Measurements from ENCODE around the gene EDN3.
"Not testable (repeated sequence)": the region's sequence is repeated elsewhere in the genome, so short reads cannot be mapped to it uniquely, and the experiment has no call there.

The EDN3 gene

DNA sequence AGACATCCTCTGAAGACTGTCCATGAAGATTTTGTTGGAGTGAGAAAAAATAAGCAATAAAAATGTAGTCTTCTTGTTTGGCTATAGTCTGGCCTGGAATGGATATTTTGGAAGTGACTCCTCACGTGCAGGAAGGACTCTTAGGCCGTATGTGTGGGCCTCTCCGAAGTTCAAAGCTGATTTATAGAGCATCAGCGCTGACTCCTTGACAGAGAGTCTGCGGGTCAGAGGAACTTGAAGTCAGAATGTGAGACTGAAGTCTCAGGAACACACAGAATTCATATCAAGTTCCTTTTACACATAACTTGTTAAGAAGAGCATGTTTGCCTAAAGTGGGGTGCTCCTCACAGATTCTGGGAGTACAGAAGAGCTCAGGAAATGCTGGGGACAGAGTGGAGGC is 36.1 kb downstream of the EDN3 start:
- no peak for DNase-seq (ENCODE audit: low read depth)

DNA sequence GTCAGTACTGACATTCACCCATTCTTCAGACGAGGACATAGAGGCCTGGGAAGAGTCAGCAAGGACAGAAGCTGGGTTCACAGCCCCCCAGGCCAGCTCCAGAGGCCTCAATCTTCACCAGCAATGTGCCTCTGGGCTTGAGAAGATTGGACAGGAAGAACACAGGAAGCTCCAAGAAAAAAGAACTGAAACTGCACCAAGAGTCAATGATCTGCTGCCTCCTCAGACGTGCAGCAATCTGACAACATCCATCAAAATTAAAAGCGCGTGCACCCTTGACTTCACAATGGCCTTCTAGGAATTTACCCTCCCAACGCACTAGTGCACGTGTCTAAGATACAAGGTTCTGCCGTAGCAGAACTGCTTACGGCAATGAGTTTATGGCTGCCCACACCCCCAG is 38.0 kb downstream of the EDN3 start:
- not testable (repeated sequence) for DNase-seq (ENCODE audit: low read depth)

DNA sequence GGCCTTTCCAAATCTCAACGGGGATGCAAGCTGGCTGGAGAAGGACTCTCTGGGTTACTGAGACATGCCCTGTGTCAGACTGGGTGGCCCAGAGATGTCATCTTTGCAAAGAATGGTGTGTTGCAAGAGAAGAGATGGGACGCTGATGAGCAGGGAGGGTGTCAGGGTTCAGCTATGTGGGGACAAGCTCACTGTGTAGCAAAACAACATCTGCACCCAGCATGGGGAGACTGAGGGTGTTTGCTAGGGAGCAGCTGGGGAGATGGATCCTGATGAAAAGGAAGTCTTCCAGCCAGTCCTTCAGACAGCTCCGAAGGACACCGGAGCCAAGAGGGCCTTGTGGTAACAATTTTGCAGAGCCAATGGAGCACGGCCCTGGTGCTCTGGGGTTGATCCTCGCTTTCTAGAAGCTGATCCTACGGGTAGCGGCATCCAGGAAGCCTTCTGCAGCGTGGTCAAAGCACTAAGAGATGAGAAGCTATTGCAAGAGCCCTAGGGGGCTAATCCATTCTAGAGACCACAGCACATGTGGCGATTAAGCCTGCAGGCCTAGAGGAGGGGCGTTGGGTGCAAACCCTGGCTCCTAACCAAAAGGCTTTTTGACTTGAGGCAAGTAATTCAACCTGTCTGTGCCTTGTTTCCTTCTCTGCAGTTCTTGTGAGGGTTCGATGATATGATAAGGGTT is 39.9 kb downstream of the EDN3 start:
- DNase-seq (ENCODE audit: low read depth) = no peak

DNA sequence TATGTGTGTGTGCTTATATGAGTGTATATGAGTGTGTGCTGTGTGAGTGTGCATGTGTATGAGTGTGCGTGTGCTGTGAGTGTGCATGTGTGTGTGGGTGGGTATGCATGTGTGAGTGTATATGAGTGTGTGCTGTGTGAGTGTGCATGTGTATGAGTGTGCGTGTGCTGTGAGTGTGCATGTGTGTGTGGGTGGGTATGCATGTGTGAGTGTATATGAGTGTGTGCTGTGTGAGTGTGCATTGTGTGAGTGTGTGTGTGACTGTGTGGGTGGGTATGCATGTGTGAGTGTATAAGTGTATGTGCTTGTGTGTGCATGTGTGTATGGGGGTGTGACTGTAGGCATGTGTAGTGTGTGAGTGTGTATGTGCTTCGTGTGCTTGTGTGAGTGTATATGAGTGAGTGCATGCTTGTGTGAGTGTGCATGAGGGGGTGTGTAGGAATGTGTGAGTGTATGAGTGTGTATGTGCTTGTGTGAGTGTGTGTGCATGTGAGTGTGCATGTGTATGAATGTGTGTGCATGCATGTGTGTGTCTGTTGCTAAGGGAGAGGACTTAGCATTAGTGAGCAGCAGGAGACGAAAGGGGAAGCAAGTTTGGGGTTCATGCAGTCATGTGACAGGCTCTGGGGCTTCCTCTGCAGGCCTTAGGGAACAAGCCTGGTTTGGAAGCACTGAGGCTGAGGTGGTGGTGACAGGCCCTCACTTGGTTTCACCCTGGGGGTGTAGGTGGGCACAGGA is 41.0 kb downstream of the EDN3 start:
- DNase-seq (ENCODE audit: low read depth) = not testable (repeated sequence)

DNA sequence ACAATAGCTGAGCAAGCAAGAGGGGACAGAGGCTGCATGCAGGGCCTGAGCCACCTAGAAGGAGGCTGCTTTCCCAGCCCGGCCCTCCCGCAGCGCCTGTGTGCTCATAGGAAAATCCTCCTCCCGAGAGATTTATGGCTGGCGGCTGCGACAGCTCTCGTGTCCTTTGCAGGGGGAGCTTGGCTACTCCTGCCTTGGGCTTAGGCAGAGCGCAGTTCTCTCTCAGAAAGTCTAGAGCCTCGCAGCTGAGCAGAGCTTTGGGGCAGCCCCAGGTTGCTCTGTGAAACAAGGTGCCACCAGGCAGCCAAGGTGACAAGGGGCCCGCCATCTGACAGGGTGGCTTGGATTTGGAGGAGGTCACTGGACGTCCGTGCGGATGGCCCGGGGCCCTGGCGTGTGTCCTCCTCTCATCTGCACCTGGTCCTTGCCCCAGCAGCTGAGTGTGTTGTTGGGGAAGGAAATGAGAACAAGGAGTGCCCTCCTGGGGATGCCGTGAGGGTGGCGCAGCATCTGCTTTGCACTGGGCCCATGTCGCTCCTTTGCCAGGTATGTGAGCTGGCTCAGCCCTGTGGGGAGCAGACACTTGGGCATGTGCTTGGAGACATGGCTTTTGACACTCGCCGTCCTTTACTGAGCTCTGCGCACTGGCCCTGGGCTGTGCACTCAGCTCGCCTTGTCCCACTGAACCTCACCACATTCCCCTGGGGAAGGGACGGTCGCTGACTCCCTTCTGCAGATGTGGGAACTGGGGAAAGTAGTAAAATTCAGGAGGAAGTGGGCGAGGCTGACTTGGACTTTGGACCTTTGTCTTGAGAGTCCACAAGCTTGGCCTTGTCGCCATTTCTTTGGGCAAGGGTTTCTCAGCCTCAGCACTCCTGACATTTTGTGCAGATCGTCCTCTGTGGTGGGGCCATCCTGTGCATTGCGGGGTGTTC is 41.9 kb downstream of the EDN3 start:
- no peak for DNase-seq (ENCODE audit: low read depth)

DNA sequence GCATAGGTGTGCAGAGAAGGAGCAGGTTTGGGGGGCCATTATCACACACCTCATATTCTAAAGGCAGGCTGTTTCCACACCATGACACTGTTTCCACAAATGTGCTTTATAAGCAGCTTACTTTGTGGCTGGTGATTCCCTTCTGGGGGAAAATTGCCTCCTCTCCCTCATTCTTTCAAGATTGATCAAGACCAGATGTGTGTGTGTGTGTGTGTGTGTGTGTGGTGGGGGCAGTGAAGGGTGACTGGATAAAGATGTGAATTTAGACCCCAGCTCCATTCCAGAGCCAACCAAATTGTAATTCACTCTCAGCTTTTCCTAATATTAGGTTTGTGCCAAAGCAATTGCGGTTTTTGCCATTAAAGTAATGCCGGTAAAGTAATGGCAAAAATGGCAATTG is 45.6 kb downstream of the EDN3 start:
- no peak for DNase-seq (ENCODE audit: low read depth)

DNA sequence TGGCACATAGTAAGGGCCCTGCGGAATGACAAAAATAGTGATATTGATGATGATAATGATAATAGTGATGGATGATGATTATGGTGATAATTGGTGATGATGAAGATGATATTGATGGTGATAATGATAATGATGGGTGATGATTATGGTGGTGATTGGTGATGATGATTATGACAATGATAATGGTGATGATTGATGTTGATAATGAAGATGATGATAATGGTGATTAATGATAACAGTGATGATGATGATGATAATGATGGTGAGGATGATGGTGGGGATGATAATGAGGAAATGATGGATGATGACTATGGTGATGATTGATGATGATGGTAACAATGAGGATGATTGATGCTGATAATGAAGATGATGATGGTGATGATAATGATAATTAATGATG is 48.9 kb downstream of the EDN3 start:
- no peak for DNase-seq (ENCODE audit: low read depth)

DNA sequence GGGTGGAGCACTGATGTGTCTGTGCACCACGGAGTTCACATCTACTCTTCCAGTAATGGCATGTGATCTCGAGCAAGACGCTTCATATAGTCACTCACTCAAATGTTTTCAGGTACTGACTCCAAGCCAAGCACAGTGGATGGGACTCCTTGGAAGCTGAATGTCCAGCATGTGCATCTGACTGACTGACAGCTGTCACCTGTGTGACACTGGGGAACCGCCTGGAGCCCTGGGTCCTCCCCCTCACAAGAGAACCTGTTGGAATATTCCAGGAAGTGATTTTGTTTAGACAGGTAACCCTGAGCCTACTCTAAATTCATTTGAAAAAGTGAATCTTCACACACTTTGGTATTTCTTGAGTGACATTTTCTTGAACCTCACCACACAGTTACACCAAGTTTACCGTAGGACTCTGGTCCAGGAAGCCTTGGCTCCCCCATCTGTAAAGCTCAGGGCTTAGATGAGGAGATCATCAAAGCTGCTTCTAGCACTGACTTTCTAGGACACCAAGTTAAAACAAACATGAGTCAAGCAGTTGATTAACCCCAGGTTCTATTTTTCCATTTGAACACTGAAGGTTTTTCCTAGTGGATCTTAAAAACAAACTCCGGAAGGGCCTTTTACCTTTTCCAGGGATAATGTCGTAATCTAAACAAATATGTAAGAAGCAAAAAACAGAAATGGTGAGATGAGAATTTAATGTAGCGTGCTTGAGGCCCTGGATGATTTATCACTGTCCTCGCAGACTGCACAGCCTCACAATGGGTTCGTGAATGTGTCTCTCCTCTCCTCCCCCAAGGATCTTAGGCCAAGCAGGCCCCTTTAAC is 50.1 kb downstream of the EDN3 start:
- no peak for DNase-seq (ENCODE audit: low read depth)

DNA sequence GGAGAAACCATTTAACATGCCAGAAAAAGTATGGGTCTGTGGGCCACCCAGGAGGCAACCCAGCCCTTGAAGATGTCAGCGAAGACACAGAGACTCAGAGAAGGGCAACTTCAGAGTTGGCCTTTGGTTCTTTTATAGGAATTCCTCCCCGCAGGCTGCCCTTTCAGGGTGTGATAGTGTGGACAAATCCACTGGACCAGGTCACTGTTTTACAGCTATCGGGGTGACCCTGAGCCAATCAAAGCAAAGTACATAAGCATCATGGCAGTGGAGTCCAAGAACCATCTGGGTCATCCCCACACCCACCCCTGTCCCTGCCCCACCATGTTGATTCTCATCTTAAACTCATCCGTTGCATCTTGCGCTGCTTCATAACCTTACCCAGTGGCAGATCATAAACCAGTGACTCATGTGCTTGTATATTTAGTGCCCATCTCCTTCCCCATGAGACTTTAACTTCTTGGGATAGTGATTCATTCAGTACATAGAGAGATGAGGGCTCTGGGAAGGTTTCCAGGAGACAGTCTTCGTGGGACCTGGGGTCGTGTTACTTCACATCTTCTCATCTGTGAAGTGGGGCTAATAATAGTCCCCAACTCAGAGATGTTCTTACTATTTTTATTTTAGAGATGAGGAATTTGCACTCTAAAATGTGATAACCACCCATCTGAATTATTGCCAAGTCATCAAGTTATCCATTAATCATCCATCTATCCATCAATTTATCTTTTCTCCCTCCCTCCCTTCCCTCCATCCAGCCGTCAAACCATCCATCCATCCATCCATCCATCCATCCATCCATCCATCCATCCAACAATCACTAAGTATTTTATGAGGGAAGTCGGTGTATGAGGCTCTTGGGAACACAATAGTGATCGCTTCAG is 51.0 kb downstream of the EDN3 start:
- peak; percentile 4 for DNase-seq (ENCODE audit: low read depth)

DNA sequence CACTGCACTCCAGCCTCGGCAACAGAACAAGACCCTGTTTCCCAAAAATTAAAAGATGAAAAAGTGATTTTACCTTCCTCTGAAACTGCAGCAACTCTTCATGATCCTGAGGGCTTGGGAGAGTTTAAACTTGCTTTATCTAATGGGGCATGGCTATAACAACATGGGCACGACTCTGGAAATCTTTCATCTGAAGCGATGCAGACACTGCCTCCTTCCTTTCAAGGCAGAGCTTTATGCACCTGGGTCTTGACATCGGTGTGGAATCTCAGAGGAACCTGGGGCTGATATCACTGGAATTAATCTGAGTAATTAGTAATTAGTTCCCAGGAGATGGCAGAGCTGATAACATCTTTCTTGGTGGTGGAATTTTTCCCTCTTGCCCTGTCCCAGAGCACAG is 52.1 kb downstream of the EDN3 start:
- no peak for DNase-seq (ENCODE audit: low read depth)

DNA sequence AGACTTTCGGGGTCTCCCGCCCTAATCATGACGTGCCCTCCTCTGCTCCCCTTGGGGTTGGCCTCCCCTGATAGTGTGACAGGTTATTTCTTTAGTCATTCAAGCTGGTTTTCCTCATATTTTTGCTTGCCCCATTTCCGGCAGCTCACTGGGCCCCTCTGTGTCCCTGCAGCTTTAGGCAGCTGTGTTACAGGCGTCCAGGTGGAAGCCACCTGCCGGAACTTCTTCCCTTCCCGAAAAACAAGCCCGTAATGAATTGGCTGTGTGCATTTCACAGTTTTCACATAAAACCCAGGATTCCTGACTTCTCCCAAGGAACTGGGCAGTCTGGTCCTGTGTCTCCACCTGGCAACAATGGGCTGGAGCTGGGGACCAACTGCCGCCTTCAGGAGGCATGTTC is 52.6 kb downstream of the EDN3 start:
- no peak for DNase-seq (ENCODE audit: low read depth)

DNA sequence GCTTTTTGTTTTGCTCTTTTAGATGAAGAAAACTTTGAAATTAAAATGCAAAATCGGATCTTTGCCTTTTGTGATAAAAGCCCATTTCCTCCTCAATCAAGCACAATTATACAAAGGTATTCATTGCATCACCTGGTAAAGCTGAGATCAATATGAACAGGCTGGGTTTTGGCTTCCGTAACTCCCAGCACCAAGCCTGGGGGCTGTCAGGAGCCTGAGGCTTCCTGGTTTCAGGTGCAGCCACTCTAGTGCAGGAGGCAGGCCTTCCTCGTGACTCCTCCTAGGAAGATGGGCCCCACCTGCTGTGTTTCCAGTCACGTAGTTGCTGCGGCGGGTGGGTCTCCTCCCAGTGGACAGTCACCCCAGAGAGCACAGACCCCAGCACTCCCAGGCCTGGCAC is 54.0 kb downstream of the EDN3 start:
- DNase-seq (ENCODE audit: low read depth) = no peak

DNA sequence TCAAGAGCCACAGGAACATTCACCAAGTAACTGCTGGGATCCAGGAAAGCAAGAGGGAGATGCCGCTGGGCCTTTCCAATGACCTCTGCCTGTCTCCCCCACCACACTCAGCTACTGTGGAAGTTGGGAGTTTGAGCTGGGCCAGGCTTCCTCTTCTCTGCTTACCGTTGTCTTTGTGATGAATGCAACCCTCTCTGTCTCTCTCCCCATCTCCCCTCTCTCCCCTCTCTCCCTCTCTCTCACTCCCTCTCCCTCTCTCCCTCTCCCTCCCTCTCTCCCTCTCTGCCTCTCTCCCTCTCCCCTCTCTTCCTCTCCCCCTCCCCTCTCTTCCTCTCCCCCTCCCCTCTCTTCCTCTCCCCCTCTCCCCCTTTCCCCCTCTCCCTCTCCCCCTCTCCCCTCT is 54.8 kb downstream of the EDN3 start:
- DNase-seq (ENCODE audit: low read depth) = no peak

DNA sequence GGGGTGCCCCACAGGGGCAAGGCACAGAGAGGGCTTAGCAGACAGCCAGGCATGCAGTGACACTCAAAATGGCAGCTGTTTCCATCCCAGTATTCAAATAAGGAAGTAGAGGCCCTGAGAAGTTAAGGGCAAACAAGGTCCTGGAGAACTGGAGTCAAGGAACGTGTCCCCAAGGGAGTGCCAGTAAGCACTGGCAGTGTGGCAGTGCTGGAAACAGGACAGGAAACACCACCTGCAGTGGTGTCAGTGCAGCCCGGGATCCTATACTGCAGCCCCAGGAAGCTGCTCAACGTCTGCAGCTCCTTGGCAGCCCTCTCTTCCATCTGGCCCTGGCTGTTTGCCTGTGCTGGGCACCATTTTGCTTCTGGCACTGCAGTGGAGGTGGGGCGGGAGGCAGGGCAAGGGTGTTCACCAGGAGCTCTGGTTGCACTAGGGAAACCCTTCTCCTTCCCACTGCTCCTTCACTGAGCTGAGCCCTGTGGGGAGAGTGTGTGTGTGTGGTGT is 56.3 kb downstream of the EDN3 start:
- DNase-seq (ENCODE audit: low read depth) = no peak

DNA sequence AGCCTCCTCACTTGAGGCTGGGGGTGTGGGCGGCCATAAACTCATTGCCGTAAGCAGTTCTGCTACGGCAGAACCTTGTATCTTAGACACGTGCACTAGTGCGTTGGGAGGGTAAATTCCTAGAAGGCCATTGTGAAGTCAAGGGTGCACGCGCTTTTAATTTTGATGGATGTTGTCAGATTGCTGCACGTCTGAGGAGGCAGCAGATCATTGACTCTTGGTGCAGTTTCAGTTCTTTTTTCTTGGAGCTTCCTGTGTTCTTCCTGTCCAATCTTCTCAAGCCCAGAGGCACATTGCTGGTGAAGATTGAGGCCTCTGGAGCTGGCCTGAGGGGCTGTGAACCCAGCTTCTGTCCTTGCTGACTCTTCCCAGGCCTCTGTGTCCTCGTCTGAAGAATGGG is 58.4 kb downstream of the EDN3 start:
- not testable (repeated sequence) for DNase-seq (ENCODE audit: low read depth)

DNA sequence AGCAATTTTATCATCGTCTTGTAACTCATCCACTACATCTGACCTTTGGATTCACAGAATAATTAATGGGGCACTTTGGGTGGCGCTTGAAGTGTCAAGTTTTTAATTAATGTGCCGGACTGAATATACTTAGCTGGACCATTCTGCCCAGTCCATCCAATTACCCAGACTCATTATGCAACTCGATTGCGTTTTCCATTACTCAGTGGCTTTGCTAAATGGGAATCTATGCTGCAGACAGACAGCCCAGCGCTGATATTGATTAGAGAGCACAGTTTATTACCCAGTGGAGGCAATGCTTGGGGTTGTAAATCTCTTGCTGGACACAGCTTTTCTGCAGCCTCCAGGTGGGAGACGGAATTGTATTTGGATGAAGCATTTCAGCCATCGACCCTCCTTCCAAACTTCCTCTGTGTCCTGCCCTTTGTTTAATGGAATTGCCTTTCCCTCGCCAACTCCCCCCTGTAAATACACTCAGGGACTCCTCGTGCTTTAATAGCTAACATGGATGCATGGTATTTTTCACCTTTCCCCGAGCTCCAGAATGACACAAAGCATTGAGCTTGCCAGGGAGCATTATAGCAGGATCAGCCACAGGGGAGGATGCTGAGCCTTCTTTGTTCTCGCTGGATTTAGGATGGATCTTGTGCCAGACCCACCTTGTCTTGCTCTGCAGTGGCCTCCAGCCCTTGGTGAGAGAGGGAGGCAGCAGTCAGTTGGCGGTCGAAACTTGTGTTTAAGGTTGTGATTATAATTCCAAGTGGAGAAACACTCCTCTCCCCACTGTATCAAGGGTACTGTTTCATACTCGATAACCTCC is 59.7 kb downstream of the EDN3 start:
- no peak for DNase-seq (ENCODE audit: low read depth)

DNA sequence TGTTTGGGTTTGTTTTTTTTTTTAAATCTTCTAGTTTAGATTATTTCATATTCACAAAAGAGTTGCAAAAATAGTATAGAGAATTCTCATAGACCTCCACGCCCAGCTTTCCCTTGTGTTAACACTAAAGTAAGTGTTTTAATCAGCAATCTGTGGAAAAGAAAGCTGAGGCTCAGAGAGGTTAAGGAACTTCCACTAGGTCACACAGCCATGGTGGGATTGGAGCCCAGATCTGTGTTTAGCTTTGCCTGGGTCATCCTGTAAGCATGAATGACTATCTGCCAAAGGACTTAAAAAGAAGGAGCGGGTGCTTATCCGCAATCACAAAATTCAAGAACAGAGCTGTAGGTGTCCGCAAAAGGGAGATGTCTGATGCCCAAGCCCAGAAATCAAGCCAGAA is 60.5 kb downstream of the EDN3 start:
- no peak for DNase-seq (ENCODE audit: low read depth)

DNA sequence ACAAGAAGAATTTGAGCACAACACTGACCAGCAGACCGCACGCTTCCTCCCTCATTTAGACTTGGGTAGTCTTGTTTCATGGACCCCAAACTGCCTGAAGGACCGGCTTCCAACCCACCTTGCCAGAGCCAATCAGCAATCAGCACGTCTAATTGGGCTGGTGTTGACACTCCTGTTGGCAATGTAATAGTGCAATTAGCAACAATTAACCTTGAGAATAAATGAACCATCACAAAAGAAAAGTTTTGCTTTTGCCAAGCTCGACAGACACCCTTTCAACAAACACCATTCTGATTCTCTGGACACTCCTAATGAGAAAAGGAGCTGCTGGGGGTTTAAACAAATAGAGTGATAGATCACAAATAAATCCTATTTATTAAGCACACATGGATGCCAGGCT is 61.0 kb downstream of the EDN3 start:
- DNase-seq (ENCODE audit: low read depth) = no peak

DNA sequence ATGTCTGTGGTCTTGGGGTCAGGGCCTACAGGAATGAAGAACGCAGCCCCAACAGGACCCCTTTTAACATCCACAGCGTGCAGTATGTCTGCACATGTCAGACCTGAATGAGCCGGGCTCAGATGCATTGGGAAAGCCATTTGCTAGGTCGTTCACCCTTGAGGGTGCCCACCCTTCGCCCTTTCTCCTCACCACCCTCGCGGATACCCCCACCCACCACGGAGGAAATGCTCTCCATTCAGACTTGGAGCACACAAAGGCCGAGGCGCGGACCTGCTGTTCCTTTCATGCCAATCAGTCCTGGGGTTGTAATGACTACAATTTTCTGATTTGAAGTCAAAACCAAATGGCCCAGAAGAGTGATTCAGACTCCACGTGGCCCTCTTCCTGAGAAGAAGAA is 62.7 kb downstream of the EDN3 start:
- no peak for DNase-seq (ENCODE audit: low read depth)

DNA sequence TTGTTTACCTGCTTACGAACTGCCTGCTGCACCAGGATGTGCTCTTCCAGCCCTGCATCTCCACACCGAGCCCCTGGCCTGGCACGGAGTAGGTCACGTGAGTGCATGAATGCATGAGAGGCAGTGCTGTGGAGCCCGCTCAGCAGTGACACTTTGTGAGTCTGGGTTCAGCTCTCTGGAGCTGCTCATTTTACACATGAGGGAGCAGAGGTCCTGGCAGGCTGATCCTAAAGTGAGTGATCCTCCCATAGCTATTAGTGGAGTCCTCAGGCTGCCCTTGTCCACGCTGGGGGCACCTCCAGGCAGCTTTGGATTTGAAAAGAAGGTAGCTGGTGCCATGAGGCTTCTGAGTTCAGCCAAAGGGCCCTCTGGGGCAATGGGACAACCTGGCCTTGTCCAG is 64.2 kb downstream of the EDN3 start:
- DNase-seq (ENCODE audit: low read depth) = no peak
